ENCODE data around the gene ABCA13.

The ABCA13 gene

DNA sequence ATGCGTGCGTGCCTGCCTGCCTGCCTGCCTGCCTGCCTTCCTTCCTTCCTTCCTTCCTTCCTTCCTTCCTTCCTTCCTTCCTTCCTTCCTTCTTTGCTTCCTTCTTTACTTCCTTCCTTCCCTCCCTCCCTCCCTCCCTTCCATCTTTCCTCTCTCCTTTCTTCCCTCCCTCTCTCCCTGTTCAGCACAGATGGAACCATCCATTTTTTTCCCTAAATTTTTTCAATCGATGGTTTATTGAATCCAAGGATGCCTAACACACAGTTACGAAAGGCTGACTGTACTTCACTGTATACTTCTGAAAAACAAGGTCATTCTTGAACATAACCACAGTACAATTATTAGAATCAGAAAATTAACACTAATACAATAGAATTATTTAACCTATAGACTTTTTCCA lies 53.8 kb downstream of the ABCA13 start:
- no peak for DNase-seq (ENCODE audit: low spot score)
- no peak for FAIRE-seq

DNA sequence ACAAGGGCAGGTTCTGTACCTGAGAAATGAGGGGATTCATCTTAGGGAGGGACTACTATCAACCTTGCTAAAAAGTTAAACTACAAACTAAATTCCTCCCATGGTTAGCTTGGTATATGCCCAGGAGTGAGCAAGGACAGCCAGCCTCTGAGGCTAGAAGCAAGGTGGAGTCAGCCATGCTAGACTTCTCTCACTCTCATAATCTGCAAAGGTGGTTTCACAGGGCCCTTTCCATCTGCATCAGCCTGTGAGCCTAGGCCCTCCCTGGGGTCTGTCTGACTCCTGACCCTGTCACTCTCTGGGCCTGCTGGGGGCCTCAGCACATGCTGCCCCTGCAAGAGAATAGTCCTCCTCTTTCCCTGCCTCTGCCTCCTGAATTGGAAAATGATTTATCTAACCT lies 66.1 kb downstream of the ABCA13 start:
- no peak for DNase-seq (ENCODE audit: low spot score)
- FAIRE-seq = no peak

DNA sequence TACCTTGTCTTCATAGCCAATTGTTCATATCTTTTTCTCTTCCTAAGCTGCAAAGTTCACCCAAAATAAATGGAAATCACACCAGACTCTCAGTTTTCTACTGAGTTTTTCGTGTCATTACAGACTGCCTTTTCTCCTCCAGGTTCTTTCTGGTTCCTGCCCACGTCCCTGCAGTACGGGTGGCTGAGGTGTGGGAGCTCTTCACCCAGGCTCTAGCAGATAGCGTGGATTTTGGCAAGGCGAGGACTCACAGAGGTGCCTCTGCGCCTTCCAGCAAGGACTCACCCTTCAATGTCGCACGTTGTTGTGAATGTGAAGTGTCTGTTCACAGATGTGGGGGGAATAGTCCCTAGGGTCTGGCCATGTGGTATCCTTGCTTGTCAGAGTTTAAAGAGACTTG lies 71.6 kb downstream of the ABCA13 start:
- FAIRE-seq (no peak), DNase-seq (ENCODE audit: low spot score) (no peak)

DNA sequence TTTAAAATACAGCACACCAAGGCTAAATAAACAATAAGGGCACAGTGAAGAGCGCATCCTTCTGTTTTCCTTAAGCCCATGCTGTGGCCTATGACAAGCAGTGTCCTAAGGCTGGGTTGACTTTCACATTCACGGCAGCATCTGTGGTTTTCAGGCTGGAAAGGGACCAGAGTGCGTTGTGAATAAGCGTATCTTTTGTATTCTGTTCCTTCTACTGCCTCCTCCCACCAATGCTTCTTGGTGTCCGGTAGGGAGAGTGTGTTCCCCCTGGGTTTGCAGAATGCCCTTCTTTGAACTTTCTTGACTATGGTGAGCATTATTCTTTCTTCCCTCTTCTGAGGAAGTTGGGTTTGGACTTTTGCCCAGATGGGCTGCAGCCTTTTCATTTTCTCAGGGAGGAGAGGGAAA lies 73.6 kb downstream of the ABCA13 start:
- no peak for DNase-seq (ENCODE audit: low spot score)
- FAIRE-seq = no peak

DNA sequence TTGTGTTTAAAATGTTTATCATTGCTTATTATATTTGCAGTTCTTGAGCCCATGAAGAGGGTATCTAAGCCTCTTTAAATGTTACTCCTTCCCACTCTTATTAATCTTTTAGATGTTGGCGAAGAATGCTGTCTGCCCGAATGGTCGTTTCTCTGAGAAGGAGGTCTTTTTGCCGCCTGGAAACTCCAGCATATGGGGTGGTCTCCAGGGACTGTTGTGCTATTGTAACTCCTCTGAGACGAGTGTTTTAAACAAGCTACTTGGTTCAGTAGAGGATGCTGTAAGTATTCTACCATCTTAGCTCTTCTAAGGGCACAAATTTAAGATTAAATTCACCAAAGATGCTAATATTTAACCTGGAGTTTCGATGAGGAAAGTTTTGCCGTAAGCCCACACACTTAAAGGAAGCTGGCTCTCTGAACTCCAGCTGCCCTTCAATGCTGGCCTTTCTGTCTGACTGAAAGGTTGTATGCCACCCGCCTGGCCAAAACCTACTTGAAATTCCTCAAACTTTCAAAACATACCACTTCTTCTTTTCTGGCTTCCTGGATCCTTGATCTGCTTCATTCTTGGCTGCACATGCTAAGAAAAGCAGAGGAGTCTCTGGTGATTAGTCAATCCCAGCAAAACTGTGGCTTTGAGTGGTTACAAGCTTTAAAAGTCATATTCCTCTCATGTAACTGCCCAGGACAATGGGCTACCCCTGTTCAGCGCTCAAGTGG lies 74.7 kb downstream of the ABCA13 start:
- FAIRE-seq = no peak

DNA sequence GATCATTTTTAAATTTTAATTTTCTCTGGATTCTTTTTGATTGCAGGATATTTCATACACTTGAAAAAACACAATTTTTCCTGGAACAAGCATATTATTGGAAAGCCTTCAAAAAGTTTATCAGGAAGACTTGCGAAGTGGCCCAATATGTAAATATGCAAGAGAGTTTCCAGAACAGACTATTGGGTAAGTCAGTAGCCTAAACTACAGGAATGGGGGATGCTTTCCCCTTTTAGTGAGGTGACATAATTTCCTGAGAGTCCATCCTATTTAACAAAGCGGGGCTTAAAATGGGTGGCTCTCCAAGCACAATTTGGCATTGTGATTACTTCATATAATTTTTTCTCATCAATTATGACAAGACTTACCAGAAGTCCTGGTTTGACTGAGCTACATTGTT lies 77.9 kb downstream of the ABCA13 start:
- FAIRE-seq = no peak

More for the DNA sequence above, 74.7 kb downstream of the ABCA13 start:
- no peak for DNase-seq (ENCODE audit: low spot score)

DNA sequence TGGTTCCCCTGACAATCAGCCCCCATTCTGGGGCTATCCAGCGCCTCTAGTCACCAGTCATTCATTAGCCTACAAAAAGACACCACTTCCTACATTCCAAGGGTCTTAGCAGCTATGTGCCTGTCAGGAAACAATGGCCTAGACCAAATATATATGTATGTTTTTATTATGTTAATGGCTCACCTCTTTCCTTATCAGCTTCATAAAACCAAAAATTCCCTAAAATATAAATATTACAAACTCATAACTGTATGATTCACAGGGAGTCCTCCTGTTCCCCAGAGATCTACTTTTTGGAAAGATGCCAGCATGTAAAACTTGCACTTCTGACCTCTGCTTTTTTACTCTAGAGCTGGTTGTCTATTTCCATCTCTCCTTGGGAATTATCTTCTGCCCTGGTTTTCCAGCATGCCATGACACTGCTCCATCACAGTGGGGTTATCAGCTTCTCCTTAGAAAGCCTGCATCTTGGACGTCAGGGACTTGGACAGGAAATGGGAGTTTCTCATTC lies 79.2 kb downstream of the ABCA13 start:
- FAIRE-seq (no peak), DNase-seq (ENCODE audit: low spot score) (no peak)

More for the DNA sequence above, 77.9 kb downstream of the ABCA13 start:
- no peak for DNase-seq (ENCODE audit: low spot score)

DNA sequence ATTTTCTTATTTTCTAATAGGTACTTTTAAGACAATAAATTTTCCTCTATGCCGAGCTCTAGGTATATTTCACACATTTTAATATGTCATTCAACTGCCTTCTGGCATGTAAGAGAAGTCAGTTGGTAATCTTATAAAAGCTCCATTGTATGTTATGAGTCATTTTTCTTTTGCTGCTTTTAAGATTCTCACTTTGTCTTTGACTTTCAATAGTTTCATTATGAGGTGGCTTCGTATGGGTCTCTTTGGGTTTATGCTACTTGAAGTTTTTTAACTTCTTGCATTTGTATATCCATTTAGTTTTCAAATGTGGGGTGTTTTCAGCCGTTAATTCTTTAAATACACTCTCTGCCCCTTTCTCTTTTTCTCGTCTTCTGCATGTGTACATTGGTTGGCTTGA lies 80.5 kb downstream of the ABCA13 start:
- no peak for FAIRE-seq

DNA sequence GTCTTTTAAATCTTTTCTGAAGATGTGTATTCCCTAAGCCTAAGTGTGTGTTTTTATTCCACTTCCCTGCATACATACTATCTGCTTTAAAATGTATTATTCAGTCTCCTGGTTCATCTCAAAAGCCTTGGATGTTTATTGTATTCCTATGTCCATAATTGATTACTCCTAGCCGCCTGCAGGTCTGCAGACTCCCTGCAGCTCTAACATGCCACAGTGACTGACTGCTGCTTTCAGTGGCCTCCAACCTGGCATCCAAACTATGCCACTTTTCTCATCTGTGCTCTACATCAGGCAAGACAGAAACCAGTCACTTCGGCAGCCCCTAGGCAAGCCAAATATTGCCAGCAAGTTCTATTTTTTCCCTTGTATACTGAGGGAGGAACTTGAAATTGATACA lies 81.7 kb downstream of the ABCA13 start:
- DNase-seq (ENCODE audit: low spot score) (no peak), FAIRE-seq (no peak)

More for the DNA sequence above, 80.5 kb downstream of the ABCA13 start:
- DNase-seq (ENCODE audit: low spot score) = no peak

DNA sequence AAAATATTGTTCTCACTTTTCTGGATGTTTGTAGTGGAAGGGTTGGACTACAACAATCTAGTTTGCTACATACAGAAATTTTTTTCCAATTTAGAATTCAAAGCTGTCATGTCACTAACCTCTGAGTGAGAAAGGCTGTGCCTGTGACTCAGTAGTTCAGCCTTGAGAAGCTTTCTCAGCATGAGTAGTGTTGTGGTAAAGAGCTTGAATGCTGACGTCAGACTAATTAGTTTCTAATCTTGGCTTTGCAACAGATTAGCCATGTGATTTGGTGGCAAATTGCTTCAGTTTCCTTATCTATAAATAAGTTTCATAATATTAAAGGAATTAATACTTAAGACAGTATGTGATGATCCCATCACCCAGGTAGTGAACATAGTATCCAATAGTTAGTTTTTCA lies 83.8 kb downstream of the ABCA13 start:
- FAIRE-seq (no peak), DNase-seq (ENCODE audit: low spot score) (no peak)

DNA sequence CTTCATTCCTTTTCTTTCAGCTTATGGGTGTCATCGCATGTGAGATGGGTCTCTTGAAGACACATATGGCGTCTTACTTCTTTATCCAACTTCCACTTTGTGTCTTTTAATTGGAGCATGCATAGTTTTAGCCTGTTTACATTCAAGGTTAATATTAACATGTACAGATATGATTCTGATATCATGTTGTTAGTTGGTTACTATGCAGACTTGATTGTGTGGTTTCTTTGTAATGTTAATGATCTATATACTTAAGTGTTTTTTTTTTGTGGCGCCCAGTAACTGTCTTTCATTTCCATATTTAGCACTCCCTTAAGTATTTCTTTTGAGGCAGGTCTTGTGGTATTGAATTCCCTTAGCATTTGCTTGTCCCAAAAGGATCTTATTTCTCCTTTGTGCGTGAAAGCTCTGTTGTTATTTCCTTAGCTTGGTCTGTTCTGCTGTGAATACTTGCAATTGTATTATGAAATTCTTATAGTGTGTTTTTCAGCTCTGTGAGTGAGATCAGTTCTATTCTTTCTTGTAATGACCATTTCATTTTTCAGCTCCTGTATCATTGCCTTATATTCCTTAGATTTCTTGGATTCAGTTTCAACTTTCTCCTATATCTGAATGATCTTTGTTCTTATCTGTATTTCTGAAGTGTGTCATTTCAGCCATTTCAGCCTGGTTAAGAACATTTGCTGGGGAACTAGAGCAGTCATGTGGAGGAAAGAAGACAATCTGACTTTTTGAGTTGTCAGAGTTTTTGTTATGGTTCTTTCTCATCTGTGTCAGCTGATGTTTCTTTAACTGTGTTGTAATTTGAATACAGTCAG lies 88.4 kb downstream of the ABCA13 start:
- no peak for FAIRE-seq
- no peak for DNase-seq (ENCODE audit: low spot score)

DNA sequence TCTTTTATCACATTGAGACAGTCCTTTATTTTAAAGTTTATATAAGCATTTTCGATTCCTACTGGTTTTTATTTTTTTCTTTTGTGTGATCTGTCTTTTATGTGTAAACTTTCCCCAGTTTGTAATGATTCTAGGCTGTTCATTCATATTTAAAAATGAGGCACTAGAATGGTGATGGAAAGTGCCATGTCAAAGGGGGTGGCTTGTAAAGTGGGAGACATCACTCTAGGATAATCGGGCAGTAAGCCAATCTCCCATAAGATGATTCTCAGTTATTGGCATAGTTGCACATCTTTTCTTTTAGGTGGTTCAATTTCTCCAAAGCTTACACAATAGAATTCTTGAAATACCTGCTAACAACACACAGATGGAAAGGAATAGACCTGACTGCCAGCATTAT lies 90.4 kb downstream of the ABCA13 start:
- DNase-seq (ENCODE audit: low spot score) (no peak), FAIRE-seq (no peak)

DNA sequence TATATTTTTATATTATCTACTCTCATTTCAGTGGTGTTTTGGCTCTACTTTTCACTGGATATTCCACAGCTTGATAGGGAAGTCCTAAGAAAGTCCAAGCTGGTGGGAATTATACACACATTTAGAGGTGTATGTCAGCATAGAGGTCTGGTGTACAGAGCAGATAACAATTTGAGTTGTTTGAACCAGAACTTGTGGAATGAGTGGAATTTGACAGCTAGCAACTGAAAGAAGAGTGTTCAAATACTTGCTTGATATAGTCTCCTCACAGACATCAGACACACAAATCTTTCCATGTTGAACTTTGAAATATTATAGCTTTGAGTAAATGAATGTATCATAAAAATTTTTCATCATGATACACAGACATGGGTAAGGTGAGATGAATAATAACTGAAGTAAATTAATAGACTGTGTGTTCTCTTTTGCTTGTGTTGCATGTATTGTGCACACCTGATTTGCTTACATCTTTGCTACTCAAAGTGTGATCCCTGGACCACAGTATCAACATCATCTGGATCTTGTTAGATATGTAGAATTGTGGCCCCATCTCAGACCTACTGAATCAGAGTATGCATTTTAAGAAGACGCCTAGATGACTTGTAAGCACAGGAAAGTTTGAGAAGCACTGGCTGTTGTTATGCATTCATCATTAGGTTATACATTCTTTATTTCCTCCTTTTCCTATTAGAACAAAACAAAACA lies 91.5 kb downstream of the ABCA13 start:
- no peak for FAIRE-seq
- no peak for DNase-seq (ENCODE audit: low spot score)

DNA sequence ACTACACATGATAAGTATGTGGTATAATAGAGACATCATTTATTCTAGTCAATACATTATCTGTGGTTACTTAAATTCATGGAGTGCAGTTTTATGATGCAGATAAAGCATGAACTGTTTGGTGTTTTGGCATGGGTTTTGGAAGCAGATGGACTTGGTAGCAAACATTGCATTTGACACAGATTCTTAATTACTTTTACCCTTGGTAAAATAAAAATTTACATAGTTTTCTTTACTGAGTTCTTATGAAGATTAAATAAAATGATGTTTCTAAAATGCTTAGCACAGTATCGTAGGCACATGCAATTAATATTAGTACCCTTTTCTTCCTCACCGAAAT lies 92.0 kb downstream of the ABCA13 start:
- no peak for FAIRE-seq
- no peak for DNase-seq (ENCODE audit: low spot score)

DNA sequence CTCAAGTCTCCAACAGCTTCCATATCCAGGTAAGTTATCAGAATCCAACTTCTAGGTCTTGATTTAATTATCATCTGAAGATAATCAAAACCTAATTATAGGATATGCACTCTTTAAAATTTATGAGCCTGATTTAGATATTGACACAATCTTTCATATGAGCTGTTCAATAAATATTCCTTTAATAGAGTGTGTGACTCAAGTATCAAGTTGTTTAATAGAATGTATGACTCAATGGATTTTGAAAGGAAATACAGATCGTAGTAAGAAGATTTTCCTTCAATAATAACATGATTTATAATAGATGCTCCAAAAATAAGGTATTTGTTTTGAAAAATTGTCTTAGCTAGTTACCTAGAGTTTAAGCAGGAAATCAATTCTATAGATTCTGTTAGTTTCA lies 97.8 kb downstream of the ABCA13 start:
- FAIRE-seq (no peak), DNase-seq (ENCODE audit: low spot score) (no peak)

DNA sequence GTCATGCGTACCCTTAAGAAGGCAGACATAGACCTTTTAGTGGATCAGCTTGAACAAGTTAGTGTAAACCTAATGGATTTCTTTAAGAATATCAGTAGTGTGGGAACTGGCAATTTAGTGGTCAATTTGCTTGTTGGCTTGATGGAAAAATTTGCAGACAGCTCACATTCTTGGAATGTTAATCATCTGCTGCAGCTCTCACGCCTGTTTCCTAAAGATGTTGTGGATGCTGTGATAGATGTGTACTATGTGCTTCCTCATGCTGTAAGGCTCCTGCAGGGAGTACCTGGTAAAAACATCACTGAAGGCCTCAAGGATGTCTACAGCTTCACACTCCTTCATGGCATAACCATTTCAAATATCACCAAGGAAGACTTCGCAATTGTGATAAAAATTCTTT lies 103.4 kb downstream of the ABCA13 start:
- no peak for DNase-seq (ENCODE audit: low spot score)
- no peak for FAIRE-seq

DNA sequence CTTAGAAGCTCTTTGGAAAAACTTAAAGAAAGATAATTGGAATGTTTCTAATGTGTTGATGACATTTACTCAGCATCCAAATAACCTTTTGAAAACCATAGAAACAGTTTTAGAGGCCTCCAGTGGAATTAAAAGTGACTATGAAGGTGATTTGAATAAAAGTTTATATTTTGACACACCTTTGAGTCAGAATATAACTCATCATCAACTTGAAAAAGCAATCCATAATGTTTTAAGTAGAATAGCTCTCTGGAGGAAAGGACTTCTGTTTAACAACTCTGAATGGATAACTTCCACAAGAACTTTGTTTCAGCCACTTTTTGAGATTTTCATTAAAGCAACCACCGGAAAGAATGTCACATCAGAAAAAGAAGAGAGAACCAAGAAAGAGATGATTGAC lies 108.2 kb downstream of the ABCA13 start:
- DNase-seq (ENCODE audit: low spot score) (no peak), FAIRE-seq (no peak)

DNA sequence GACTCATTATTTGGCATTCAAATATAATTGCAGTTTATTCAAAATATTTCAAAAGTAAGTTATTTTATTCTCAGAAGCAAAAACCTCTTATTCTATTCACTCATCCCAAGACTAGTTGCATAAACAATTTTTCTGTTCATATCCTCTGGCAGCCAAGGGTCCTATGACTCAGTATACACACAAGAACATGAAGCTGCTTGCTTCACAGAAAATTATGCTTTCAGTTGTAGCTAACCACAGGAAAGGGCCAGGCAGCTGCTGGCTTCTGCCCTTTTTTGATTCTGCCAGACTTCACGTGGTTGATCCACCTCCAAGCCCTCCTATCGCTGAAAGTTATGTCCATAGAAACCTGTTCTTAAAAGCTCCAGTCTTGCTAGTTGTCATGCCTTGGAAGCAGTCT lies 108.8 kb downstream of the ABCA13 start:
- FAIRE-seq (no peak), DNase-seq (ENCODE audit: low spot score) (no peak)

DNA sequence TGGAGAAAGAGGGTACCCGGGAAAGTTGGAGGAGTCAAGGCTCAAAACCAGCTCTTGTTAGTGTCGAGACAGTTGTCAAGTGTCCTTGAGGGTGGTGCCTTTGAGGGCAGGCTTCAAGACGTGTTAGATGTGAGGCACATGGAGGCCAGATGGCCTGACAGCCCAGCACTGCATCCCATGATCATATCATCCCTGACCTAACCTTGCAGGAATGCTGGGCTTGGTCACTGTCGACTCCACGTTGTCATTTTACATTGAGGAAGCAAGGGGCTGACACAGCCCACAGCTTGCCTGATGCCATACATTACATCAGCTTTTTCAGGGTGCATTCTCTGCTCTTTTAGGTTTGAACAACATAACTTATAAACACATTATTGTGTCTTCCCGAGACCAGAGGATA lies 114.1 kb downstream of the ABCA13 start:
- DNase-seq (ENCODE audit: low spot score) (peak; percentile 18), FAIRE-seq (no peak)

DNA sequence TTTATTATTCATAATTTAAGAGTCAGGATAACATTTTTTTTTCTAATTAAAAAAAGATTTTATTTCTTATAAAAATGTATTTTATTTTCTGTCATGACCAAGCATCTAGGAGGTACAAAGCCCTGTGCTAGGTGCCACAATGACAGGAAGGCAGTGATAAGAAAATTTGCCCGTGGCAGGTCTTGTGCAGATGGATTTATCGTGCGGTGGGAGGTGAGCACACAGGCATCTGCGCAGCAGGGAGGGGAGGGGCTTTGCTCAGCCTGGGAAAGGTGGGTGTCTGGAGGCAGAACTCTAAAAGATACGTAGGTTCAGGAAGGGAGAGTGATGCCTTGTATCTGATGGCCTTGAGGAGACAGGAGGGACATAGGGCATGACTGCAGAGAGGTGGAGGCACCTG lies 115.6 kb downstream of the ABCA13 start:
- no peak for DNase-seq (ENCODE audit: low spot score)
- no peak for FAIRE-seq

DNA sequence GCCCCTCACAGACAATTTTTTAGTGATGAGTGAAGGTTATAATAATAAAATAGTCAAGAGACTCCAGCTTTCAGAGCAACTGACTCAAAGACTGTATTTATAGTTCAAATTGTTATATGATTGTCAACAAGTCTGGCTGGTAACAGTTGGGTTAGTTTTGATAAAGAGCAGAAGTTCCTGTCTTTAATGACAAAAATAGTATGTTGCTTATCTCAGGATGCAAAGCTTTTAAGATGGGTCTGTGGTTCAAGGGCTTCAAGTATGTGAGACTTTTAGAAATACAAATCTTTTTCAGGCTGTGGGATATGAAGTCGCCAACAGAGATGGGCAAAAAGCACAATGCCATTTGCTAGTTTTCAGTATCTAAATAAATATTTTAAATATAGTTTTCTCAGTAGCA lies 118.4 kb downstream of the ABCA13 start:
- no peak for FAIRE-seq

DNA sequence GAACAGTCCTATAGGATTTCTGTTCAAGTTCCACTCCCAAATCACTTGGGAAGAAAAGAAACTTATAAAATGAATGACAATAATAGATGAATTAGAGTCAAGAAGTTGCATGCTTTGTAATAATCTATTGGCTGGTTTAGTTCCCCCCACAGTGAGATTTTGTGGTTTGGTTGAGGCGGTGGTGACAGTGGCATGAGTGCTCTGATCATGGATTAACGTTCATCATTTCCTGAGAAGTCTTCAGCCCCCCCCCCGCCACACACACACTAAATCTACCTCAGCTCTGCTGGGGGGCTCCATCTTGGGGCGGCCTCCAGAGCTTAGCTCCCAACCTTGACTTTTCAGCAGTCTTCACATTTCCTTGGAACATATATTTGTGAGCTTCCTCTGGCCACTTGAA lies 121.7 kb downstream of the ABCA13 start:
- DNase-seq (ENCODE audit: low spot score) (no peak), FAIRE-seq (no peak)

More for the DNA sequence above, 118.4 kb downstream of the ABCA13 start:
- DNase-seq (ENCODE audit: low spot score) = no peak

Measured in RCC 7860 (cell line).